NCI-H82 (cell line): ENCODE data around the gene DISP3.

Source experiments
- DNase-seq: peaks from one replicate; lab custom pipeline; 2025; lab: John Stamatoyannopoulos, UW

DISP3 gene

GRCh38 chr1:11461531-11462137 lies 17.3 kb upstream of the DISP3 start:
- no peak for DNase-seq

GRCh38 chr1:11462224-11462923 lies 16.6 kb upstream of the DISP3 start:
- DNase-seq, result peak; percentile 35

- DNase-seq, result no peak
Measured at GRCh38 chr1:11463177-11463576, 15.8 kb upstream of the DISP3 start.

- no peak for DNase-seq
Measured at GRCh38 chr1:11465307-11465706, 13.6 kb upstream of the DISP3 start.

- no peak for DNase-seq
Measured at GRCh38 chr1:11466416-11466815, 12.5 kb upstream of the DISP3 start.

- DNase-seq, result no peak
Measured at GRCh38 chr1:11468878-11469277, 10.1 kb upstream of the DISP3 start.

- no peak for DNase-seq
Measured at GRCh38 chr1:11470912-11471311, 8.0 kb upstream of the DISP3 start.

GRCh38 chr1:11471473-11471872 lies 7.5 kb upstream of the DISP3 start:
- DNase-seq, result no peak

- DNase-seq, result no peak
Measured at GRCh38 chr1:11472284-11472683, 6.7 kb upstream of the DISP3 start.

GRCh38 chr1:11472741-11473140 lies 6.2 kb upstream of the DISP3 start:
- DNase-seq, result no peak

GRCh38 chr1:11473491-11474034 lies 5.4 kb upstream of the DISP3 start:
- peak; percentile 32 for DNase-seq

- peak; percentile 91 for DNase-seq
Measured at GRCh38 chr1:11474826-11475225, 4.1 kb upstream of the DISP3 start.

GRCh38 chr1:11475748-11476147 lies 3.2 kb upstream of the DISP3 start:
- peak; percentile 98 for DNase-seq

GRCh38 chr1:11479375-11479979 lies 522 bp downstream of the DISP3 start:
- DNase-seq, result peak; percentile 51

- no peak for DNase-seq
Measured at GRCh38 chr1:11481019-11481418, 2.1 kb downstream of the DISP3 start.

- no peak for DNase-seq
Measured at GRCh38 chr1:11482198-11482597, 3.2 kb downstream of the DISP3 start.

GRCh38 chr1:11482701-11483479 lies 3.9 kb downstream of the DISP3 start:
- no peak for DNase-seq

GRCh38 chr1:11483581-11484320 lies 4.8 kb downstream of the DISP3 start:
- no peak for DNase-seq

- DNase-seq, result no peak
Measured at GRCh38 chr1:11484321-11484655, 5.3 kb downstream of the DISP3 start.

GRCh38 chr1:11485191-11485590 lies 6.2 kb downstream of the DISP3 start:
- peak; percentile 66 for DNase-seq

- DNase-seq, result peak; percentile 49
Measured at GRCh38 chr1:11486231-11487009, 7.5 kb downstream of the DISP3 start.
